Nephron progenitor cell (in vitro differentiated cells): ENCODE results near the gene PTPN9.

Experiments
- DNase-seq: peaks from one replicate; pipeline ENCODE4 v3.0.0; 2021
- H3K27ac Mint-ChIP-seq: 2 replicates; pipeline ENCODE4 v1.8.0; 2021; ENCODE audit warnings: mild to moderate bottlenecking, moderate library complexity, mixed read lengths
- H3K27me3 Mint-ChIP-seq: 2 replicates; pipeline ENCODE4 v1.8.0; 2021; ENCODE audit warnings: mild to moderate bottlenecking, low read depth, mixed read lengths; ENCODE audit not compliant: poor library complexity
- H3K36me3 Mint-ChIP-seq: 2 replicates; pipeline ENCODE4 v1.8.0; 2021; ENCODE audit warnings: low read depth, mixed read lengths
- H3K4me1 Mint-ChIP-seq: 2 replicates; pipeline ENCODE4 v1.8.0; 2021; ENCODE audit warnings: mixed read lengths
- H3K4me3 Mint-ChIP-seq: 2 replicates; pipeline ENCODE4 v1.8.0; 2021; ENCODE audit warnings: mild to moderate bottlenecking, moderate library complexity, mixed read lengths
- H3K9me3 Mint-ChIP-seq: 2 replicates; pipeline ENCODE4 v1.8.0; 2021; ENCODE audit warnings: mild to moderate bottlenecking, moderate library complexity, mixed read lengths
- TF ChIP-seq, protein P1 (sequence below): fragments of 200-600 bp; sonication (generic); IDR thresholded peaks from 2 replicates; pipeline ENCODE4 v1.5.0; 2021; ENCODE audit warnings: antibody characterized with exemption

The PTPN9 gene

DNA sequence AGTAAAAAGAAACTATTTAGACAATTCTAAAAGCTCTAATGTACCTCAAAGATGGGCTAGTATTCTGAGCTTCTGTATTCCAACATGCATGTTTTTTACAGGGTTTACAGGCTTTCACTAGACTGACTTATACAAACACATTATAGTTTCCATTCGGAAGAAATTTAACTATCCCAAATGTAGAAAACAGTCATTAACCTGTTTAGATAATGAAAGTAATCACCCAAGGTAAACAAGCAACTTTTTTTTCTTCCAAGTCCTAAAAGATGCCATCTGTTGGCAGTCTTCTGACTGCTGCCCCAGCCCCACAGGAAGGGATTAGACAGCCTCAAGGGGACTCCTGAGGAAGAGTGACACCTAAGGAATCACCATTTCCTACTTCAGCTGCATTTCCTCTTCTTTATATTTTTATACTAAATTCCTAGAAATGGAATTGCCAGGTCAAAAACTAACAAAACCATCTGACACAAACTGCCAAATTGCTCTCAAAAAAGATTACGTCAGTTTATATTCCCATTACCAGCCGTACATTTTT, 153.1 kb downstream of the PTPN9 start:
- DNase-seq, result no peak
- Mint-ChIP-seq H3K9me3 (no peaks in the 10 kb centered on the region), H3K27ac (peak overlapping the region; percentile 54), H3K36me3 (peaks cover 62% of the 10 kb centered on the region), H3K4me3 (no peak overlapping the region), H3K27me3 (peaks cover 2% of the 10 kb centered on the region), H3K4me1 (no peaks in the 10 kb centered on the region)
- TF ChIP-seq, protein P1, sequence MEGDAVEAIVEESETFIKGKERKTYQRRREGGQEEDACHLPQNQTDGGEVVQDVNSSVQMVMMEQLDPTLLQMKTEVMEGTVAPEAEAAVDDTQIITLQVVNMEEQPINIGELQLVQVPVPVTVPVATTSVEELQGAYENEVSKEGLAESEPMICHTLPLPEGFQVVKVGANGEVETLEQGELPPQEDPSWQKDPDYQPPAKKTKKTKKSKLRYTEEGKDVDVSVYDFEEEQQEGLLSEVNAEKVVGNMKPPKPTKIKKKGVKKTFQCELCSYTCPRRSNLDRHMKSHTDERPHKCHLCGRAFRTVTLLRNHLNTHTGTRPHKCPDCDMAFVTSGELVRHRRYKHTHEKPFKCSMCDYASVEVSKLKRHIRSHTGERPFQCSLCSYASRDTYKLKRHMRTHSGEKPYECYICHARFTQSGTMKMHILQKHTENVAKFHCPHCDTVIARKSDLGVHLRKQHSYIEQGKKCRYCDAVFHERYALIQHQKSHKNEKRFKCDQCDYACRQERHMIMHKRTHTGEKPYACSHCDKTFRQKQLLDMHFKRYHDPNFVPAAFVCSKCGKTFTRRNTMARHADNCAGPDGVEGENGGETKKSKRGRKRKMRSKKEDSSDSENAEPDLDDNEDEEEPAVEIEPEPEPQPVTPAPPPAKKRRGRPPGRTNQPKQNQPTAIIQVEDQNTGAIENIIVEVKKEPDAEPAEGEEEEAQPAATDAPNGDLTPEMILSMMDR, result no peak

DNA sequence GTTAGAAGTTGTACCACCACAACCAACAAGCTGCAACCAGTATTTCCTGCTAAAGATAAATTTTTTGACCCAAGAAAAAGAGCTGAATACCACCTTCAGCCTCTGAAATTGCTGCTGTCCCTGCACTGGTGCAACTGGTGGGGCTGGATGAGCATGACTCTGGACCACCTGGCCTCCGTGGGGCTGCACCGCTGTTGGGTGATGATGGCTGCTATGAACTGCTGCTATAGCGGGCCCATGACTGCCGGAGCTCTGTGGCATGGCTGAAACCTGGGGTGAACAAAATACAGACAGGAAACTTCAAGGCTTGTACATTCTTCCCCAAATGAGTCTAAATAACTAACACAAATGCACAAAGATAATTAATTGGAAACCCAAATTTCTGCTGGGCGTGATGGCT, 156.6 kb downstream of the PTPN9 start:
- H3K36me3 Mint-ChIP-seq, result peaks cover 60% of the 10 kb centered on the region
- no peaks in the 10 kb centered on the region for H3K9me3 Mint-ChIP-seq
- peaks cover 2% of the 10 kb centered on the region for H3K27me3 Mint-ChIP-seq
- H3K4me1 Mint-ChIP-seq, result no peaks in the 10 kb centered on the region
- H3K27ac Mint-ChIP-seq, result peak overlapping the region; percentile 54
- H3K4me3 Mint-ChIP-seq, result no peak overlapping the region
- DNase-seq, result no peak
- TF ChIP-seq, protein P1, result no peak

DNA sequence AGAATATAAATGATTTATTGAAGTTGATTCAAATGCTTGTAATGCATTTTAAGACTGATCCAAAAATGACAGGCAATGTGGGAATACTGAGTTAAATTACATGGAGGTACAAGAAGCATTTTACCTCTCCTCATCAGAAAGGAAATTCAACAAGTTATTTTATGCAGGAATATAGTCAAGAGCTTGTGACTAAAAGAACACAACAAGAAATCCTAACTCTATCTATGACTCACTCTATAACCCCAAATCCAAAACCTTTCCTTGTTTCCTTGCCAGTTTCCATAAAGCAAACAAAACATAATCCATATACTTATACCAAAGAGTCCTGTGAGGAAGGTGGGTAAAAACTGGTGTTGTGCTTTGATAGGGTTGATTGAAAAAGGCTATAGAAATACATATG, 158.4 kb downstream of the PTPN9 start:
- H3K9me3 Mint-ChIP-seq, result no peaks in the 10 kb centered on the region
- H3K27ac Mint-ChIP-seq, result no peak overlapping the region
- H3K4me1 Mint-ChIP-seq, result no peaks in the 10 kb centered on the region
- H3K36me3 Mint-ChIP-seq, result peaks cover 51% of the 10 kb centered on the region
- no peak overlapping the region for H3K4me3 Mint-ChIP-seq
- H3K27me3 Mint-ChIP-seq, result peaks cover 2% of the 10 kb centered on the region
- TF ChIP-seq, protein P1, result no peak
- DNase-seq, result no peak

DNA sequence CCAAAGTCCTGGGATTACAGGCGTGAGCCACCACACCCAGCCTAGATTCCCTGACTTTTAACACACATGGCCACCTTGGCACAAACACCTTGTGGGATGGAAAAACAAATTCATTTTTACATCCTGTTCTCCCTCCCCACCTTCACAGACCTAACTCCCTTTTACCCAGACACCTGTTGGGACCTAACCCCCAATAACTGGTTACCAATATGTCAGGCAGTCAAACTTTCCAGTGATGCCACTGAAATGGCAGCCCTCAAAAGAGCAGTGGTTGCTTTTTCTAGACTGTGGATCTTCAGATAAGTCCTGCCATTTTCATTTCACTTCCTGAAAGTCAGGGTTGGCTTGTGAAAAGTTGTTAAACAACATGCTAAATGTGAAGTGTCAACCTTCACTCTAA, 162.5 kb downstream of the PTPN9 start:
- Mint-ChIP-seq H3K9me3 (no peaks in the 10 kb centered on the region), H3K27ac (no peak overlapping the region), H3K27me3 (no peaks in the 10 kb centered on the region)

More for the DNA sequence above, 162.5 kb downstream of the PTPN9 start:
- DNase-seq, result no peak
- Mint-ChIP-seq H3K36me3 (peaks cover 66% of the 10 kb centered on the region), H3K4me3 (no peak overlapping the region), H3K4me1 (no peaks in the 10 kb centered on the region)
- TF ChIP-seq, protein P1, result no peak
